ENCODE measurements around the gene LEMD1. TPM values are rescaled to one million over a fixed set of nuclear protein-coding genes. Genes with fewer than 3 reads are reported as not detected.

LEMD1 gene
- 2.4 TPM for total RNA-seq

GRCh38 chr1:205421798-205422197 is at the start of gene LEMD1:
LEMD1 (minus strand) TSS chr1:205422056; CDS start chr1:205420536, 1,520 bp downstream.
- FAIRE-seq (no peak), DNase-seq (ENCODE audit: low spot score in 2 of 2) (no peak)

GRCh38 chr1:205470131-205470530 is 48.3 kb upstream of the LEMD1 start:
- FAIRE-seq (no peak), DNase-seq (ENCODE audit: low spot score in 2 of 2) (no peak)

- no peak for FAIRE-seq
- no peak for DNase-seq (ENCODE audit: low spot score in 2 of 2)
Measured at GRCh38 chr1:205466595-205467220, 44.9 kb upstream of the LEMD1 start.

GRCh38 chr1:205465392-205465791 is 43.5 kb upstream of the LEMD1 start:
- FAIRE-seq (no peak), DNase-seq (ENCODE audit: low spot score in 2 of 2) (no peak)

GRCh38 chr1:205458777-205459566 is 37.1 kb upstream of the LEMD1 start:
- DNase-seq (ENCODE audit: low spot score in 2 of 2) (no peak), FAIRE-seq (no peak)

- FAIRE-seq: no peak
- DNase-seq (ENCODE audit: low spot score in 2 of 2): no peak
Measured at GRCh38 chr1:205456868-205457745, 35.3 kb upstream of the LEMD1 start.

- no peak for DNase-seq (ENCODE audit: low spot score in 2 of 2)
- FAIRE-seq: no peak
Measured at GRCh38 chr1:205456383-205456867, 34.6 kb upstream of the LEMD1 start.

GRCh38 chr1:205455581-205456382 is 33.9 kb upstream of the LEMD1 start, which contains the start of gene BLACAT1:
BLACAT1 (minus strand) TSS chr1:205456045.
- FAIRE-seq: no peak

GRCh38 chr1:205454903-205455335 is 33.1 kb upstream of the LEMD1 start:
- no peak for DNase-seq (ENCODE audit: low spot score in 2 of 2)
- FAIRE-seq: no peak

More at GRCh38 chr1:205455581-205456382, 33.9 kb upstream of the LEMD1 start, which contains the start of gene BLACAT1:
- DNase-seq (ENCODE audit: low spot score in 2 of 2): no peak

GRCh38 chr1:205453466-205453865 is 31.6 kb upstream of the LEMD1 start:
- FAIRE-seq (no peak), DNase-seq (ENCODE audit: low spot score in 2 of 2) (no peak)

- no peak for FAIRE-seq
- DNase-seq (ENCODE audit: low spot score in 2 of 2): no peak
Measured at GRCh38 chr1:205452933-205453332, 31.1 kb upstream of the LEMD1 start.

- no peak for FAIRE-seq
- DNase-seq (ENCODE audit: low spot score in 2 of 2): no peak
Measured at GRCh38 chr1:205452364-205452763, 30.5 kb upstream of the LEMD1 start.

GRCh38 chr1:205451759-205452164 is 29.9 kb upstream of the LEMD1 start:
- DNase-seq (ENCODE audit: low spot score in 2 of 2) (no peak), FAIRE-seq (no peak)

- DNase-seq (ENCODE audit: low spot score in 2 of 2) (no peak), FAIRE-seq (no peak)
Measured at GRCh38 chr1:205451202-205451601, 29.3 kb upstream of the LEMD1 start.

- DNase-seq (ENCODE audit: low spot score in 2 of 2): peak in 1 of 2 donors; percentile 6
- no peak for FAIRE-seq
Measured at GRCh38 chr1:205450448-205450847, 28.6 kb upstream of the LEMD1 start.

GRCh38 chr1:205449750-205450443 is 28.0 kb upstream of the LEMD1 start:
- peak in 1 of 2 donors; percentile 19 for DNase-seq (ENCODE audit: low spot score in 2 of 2)

GRCh38 chr1:205449254-205449749 is 27.4 kb upstream of the LEMD1 start:
- no peak for FAIRE-seq
- peak in 1 of 2 donors; percentile 6 for DNase-seq (ENCODE audit: low spot score in 2 of 2)

More at GRCh38 chr1:205449750-205450443, 28.0 kb upstream of the LEMD1 start:
- FAIRE-seq: no peak

- DNase-seq (ENCODE audit: low spot score in 2 of 2) (peak in 1 of 2 donors; percentile 5), FAIRE-seq (no peak)
Measured at GRCh38 chr1:205448540-205449253, 26.8 kb upstream of the LEMD1 start.

All from frontal cortex (tissue), 4 donors.